Stimulated activated CD8-positive, alpha-beta memory T cell treated with anti-CD3 and anti-CD28 coated beads, Interleukin-12 subunit alpha, Interleukin-12 subunit beta, amount 100 ng/mL, for 1 hour (primary cell): ENCODE results near the gene HFE.
"Not testable (repeated sequence)": the region's sequence is repeated elsewhere in the genome, so short reads cannot be mapped to it uniquely, and the experiment has no call there.

ENCODE experiments used
- DNase-seq: peaks from one replicate; pipeline ENCODE4 v3.0.0-alpha.2; 2020; ENCODE audit warnings: low read depth

Gene HFE

GRCh38 chr6:26059941-26060340, 27.3 kb upstream of the HFE start:
- DNase-seq = no peak

- no peak for DNase-seq
Observed at GRCh38 chr6:26064619-26065257, 22.5 kb upstream of the HFE start.

- DNase-seq = no peak
Observed at GRCh38 chr6:26065952-26066380, 21.3 kb upstream of the HFE start.

GRCh38 chr6:26067367-26067766, 19.9 kb upstream of the HFE start:
- DNase-seq = no peak

- DNase-seq = no peak
Observed at GRCh38 chr6:26068036-26068435, 19.2 kb upstream of the HFE start.

- no peak for DNase-seq
Observed at GRCh38 chr6:26071135-26071534, 16.1 kb upstream of the HFE start.

GRCh38 chr6:26075063-26075717, 12.0 kb upstream of the HFE start:
- DNase-seq = no peak

- DNase-seq = not testable (repeated sequence)
Observed at GRCh38 chr6:26078066-26078465, 9.2 kb upstream of the HFE start.

GRCh38 chr6:26081096-26081495, 6.1 kb upstream of the HFE start:
- not testable (repeated sequence) for DNase-seq

- DNase-seq = no peak
Observed at GRCh38 chr6:26086211-26086610, 1.0 kb upstream of the HFE start.

- no peak for DNase-seq
Observed at GRCh38 chr6:26088344-26088743, 1.1 kb downstream of the HFE start.

- DNase-seq = no peak
Observed at GRCh38 chr6:26089272-26089671, 2.0 kb downstream of the HFE start.

- DNase-seq = no peak
Observed at GRCh38 chr6:26092443-26092842, 5.2 kb downstream of the HFE start.

- DNase-seq = no peak
Observed at GRCh38 chr6:26094036-26094435, 6.8 kb downstream of the HFE start.

GRCh38 chr6:26097268-26097875, 10.1 kb downstream of the HFE start:
- DNase-seq = peak; percentile 44

- no peak for DNase-seq
Observed at GRCh38 chr6:26103141-26103769, 16.0 kb downstream of the HFE start.

- DNase-seq = peak; percentile 83
Observed at GRCh38 chr6:26103770-26104456, 16.7 kb downstream of the HFE start.

GRCh38 chr6:26104457-26105108, 17.4 kb downstream of the HFE start:
- no peak for DNase-seq

GRCh38 chr6:26105109-26105730, 18.0 kb downstream of the HFE start:
- DNase-seq = no peak

- no peak for DNase-seq
Observed at GRCh38 chr6:26105842-26106241, 18.6 kb downstream of the HFE start.

GRCh38 chr6:26107935-26108334, 20.7 kb downstream of the HFE start:
- DNase-seq = no peak
